Measurements from ENCODE around the gene WDR90. TPM values are rescaled to one million over a fixed set of nuclear protein-coding genes. Genes with fewer than 3 reads are reported as not detected.

Gene WDR90
- total and polyA plus RNA-seq, 10 of the 15 experiments (the other 5 are each of a cell fraction or from before 2014, with no cell fraction given): 2.0 to 65.0 (median 16.7) TPM

DNA sequence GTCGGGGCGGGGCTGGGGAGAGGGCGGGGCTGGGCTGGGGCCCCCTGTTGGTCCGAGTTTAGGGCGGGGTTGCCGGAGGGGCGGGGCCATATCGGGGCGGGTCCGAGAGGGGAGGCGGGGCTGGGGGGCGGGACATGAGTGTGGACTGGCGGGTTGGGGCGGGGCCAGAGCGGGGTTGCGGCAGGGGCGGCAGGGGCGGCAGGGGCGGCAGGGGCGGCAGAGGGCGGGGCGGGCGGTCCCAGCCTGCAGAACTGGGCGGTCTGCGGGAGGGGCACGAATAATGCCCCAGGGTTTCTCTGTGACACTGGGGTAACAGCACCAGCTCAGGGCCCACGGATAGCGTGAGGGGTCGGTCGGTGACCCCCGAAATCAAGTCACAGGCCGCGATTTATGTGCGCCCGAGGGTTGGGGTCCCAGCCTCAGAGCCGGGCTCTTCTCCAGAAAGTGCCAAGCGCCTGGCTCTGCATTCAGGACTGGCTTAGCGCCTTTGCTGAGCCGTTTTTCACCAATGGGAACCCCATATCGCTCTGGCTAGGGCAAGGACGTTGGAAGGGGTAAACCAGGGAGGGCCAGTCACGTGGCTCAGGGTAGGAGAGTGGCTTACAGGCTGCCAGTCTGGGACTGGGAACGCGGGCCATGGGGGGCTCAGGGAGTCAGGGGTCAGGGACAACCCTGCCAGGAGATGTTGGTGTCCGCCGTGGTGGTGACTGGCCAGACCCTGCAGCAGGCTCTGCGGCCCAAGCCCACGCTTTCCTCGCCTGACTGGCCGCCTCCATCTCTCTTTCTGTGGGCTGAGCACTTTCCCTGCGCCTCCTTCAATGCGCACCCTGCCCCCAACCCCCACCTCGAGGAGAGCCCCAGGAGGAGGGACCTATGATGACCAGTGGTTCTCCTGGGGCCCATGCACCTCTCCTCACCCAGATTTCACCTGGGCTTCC, 11.8 kb upstream of the WDR90 start:
- peak overlapping the region; percentile 88; the same call in 1 of the 2 replicates for H3K4me3 ChIP-seq
- CTCF ChIA-PET: interaction anchor here (1.1 to 1.5 kb wide), 5 partner anchors 11 to 60 kb away, joined by 4 to 11 read pairs (median 4); partner anchors contain the start of genes RHOT2 and WDR90
- no peak for DNase-seq (ENCODE audit: low read depth, low spot score)

More for the DNA sequence above, 11.8 kb upstream of the WDR90 start:
- no peaks in the 10 kb centered on the region for H3K27me3 ChIP-seq (replicated peaks in 1 of 2; ENCODE audit: control insufficient read depth in 2 of 2, insufficient read depth in 2 of 2, low read length in 1 of 2)
- peak overlapping the region; percentile 82 for H3K27ac ChIP-seq (ENCODE audit: control insufficient read depth, insufficient read depth)
- no TSS peak for BruUV-seq (replicated peaks)
- ChIA-PET POLR2A (interaction anchor here (0.6 to 1.9 kb wide), 10 partner anchors 9 to 455 kb away, joined by 3 to 5 read pairs (median 4); partner anchors contain the start of genes RHOT2 and WDR90), RAD21 (ENCODE audit: unreplicated experiment) (interaction anchor here (1.1 to 2.0 kb wide), 2 partner anchors 12 to 111 kb away, joined by 3 to 13 read pairs; partner anchors contain the start of gene WDR90), SMC1A (ENCODE audit: uncharacterized antibody, unreplicated experiment) (interaction anchor here (1.6 kb wide), 1 partner anchor 11 kb away, joined by 5 read pairs; no protein-coding TSS in a partner anchor)
- H2AFZ ChIP-seq (ENCODE audit: control insufficient read depth, low read depth, low read length): peak overlapping the region; percentile 98
- FAIRE-seq (peak; percentile 13), ATAC-seq (peak; percentile 65)
- WGBS (ENCODE audit: insufficient coverage, insufficient replicate concordance, low lambda C conversion rate, missing lambda C conversion rate): 32% methylated on average over 28 of the region's 53 CpGs
- H3K9me3 ChIP-seq (replicated peaks; ENCODE audit: control insufficient read depth, insufficient read depth, low read length): no peaks in the 10 kb centered on the region
- H3K36me3 ChIP-seq (ENCODE audit: control insufficient read depth in 2 of 2, insufficient read depth in 2 of 2, low read length in 1 of 2): peaks cover 0 to 4% of the 10 kb centered on the region in 2 experiments; a peak in 3 of 4 replicates
- in situ Hi-C loops (cut with MboI) (no loop called here), intact Hi-C loops (cut with micrococcal nuclease; ENCODE audit: unreplicated experiment) (loop anchor here (5.0 kb wide), 2 partner anchors 45 to 110 kb away; partner anchors contain the start of genes CAPN15, JMJD8 and STUB1)
- H3K9ac ChIP-seq (ENCODE audit: control insufficient read depth, insufficient read depth, low read length): peak overlapping the region; percentile 85; the same call in 1 of the 2 replicates
- H3K4me1 ChIP-seq (ENCODE audit: control insufficient read depth, insufficient read depth, low read length): peaks cover 13% of the 10 kb centered on the region
- H3K4me2 ChIP-seq (ENCODE audit: control insufficient read depth, insufficient read depth): peak overlapping the region; percentile 96
- TF ChIP-seq, protein P1, sequence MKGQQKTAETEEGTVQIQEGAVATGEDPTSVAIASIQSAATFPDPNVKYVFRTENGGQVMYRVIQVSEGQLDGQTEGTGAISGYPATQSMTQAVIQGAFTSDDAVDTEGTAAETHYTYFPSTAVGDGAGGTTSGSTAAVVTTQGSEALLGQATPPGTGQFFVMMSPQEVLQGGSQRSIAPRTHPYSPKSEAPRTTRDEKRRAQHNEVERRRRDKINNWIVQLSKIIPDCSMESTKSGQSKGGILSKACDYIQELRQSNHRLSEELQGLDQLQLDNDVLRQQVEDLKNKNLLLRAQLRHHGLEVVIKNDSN (IDR thresholded peaks at IDR 0.05; ENCODE audit: borderline replicate concordance, extremely low read length, insufficient read depth, low read depth, low read length): peak; percentile 57
- TF ChIP-seq ZNF274 (IDR thresholded peaks at IDR 0.05; ENCODE audit: insufficient read depth, insufficient read length): no peak
- no peak for TF ChIP-seq EZH2 (IDR thresholded peaks at IDR 0.05; ENCODE audit: borderline replicate concordance, control insufficient read depth, low read depth, low read length)
- TF ChIP-seq EGR1 (IDR thresholded peaks at IDR 0.05; ENCODE audit: borderline replicate concordance in 1 of 2, low read depth in 2 of 2, low read length in 2 of 2): peak in 1 of 2 experiments; percentile 17; a peak in 1 of 3 replicates
- TF ChIP-seq RFX5 (IDR thresholded peaks at IDR 0.05; ENCODE audit: low read depth, low read length): no peak
- no peak for TF ChIP-seq GABPA (IDR thresholded peaks at IDR 0.05; ENCODE audit: low read depth)
- H3K79me2 ChIP-seq (ENCODE audit: control insufficient read depth, insufficient read depth, low read length): peaks cover 28% of the 10 kb centered on the region
- H4K20me1 ChIP-seq (ENCODE audit: control insufficient read depth, insufficient read depth): no peaks in the 10 kb centered on the region
